ENCODE measurements around the gene C1orf21. TPM values are rescaled to one million over a fixed set of nuclear protein-coding genes. Genes with fewer than 3 reads are reported as not detected.

Gene C1orf21
- total RNA-seq, 2 donors from 2014 or later, result 68.1 to 81.1 TPM

DNA sequence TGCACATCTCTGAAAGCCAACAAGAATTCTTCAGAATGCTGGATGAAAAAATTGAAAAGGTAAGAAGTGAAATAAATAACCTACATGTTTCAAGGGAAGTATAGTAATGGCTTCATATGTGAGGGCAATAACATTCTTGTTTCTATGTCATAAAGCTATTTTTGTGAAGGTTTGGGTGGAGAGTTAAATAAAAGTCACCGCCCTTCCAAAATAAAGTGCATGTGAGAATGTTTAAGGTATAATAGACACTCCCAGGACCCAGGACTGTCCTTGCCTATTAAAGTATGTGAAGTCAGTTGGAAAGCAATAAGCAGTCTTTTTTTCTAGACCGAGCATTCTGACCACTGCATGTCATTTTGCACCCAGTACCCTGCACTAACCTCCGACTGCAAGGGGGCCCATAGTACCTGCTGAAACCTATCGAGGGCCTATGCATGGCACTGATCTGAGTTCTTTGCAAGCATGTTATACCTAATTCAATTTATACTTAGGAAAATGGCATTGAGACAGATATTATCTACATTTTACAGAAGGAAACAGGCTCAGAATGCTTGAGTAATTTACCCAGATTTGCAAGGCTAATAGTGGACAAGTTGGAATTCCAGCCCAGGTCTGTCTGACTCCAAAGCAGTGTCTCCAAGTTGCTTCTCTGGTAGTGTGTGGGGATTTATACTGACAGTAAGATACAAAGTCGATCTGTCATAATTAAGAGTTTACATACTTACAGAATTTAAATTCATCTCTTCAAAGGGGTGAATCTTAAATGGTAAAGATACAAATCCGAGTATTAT is 211.8 kb downstream of the C1orf21 start:
- Histone ChIP-seq H3K9me3 (no peaks in the 10 kb centered on the region), H3K27me3 (no peaks in the 10 kb centered on the region), H3K36me3 (no peaks in the 10 kb centered on the region), H3K27ac (peak overlapping the region; percentile 27), H3K4me3 (no peak overlapping the region), H3K4me1 (peaks cover 6% of the 10 kb centered on the region), H3K9ac (ENCODE audit: low read depth in 2 of 2, low read length in 2 of 2) (no peak overlapping the region)
- intact Hi-C loops (cut with DNase I), result no loop called here
- no peak for DNase-seq
- TF ChIP-seq, protein P1, sequence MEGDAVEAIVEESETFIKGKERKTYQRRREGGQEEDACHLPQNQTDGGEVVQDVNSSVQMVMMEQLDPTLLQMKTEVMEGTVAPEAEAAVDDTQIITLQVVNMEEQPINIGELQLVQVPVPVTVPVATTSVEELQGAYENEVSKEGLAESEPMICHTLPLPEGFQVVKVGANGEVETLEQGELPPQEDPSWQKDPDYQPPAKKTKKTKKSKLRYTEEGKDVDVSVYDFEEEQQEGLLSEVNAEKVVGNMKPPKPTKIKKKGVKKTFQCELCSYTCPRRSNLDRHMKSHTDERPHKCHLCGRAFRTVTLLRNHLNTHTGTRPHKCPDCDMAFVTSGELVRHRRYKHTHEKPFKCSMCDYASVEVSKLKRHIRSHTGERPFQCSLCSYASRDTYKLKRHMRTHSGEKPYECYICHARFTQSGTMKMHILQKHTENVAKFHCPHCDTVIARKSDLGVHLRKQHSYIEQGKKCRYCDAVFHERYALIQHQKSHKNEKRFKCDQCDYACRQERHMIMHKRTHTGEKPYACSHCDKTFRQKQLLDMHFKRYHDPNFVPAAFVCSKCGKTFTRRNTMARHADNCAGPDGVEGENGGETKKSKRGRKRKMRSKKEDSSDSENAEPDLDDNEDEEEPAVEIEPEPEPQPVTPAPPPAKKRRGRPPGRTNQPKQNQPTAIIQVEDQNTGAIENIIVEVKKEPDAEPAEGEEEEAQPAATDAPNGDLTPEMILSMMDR (IDR thresholded peaks at IDR 0.05), result no peak

DNA sequence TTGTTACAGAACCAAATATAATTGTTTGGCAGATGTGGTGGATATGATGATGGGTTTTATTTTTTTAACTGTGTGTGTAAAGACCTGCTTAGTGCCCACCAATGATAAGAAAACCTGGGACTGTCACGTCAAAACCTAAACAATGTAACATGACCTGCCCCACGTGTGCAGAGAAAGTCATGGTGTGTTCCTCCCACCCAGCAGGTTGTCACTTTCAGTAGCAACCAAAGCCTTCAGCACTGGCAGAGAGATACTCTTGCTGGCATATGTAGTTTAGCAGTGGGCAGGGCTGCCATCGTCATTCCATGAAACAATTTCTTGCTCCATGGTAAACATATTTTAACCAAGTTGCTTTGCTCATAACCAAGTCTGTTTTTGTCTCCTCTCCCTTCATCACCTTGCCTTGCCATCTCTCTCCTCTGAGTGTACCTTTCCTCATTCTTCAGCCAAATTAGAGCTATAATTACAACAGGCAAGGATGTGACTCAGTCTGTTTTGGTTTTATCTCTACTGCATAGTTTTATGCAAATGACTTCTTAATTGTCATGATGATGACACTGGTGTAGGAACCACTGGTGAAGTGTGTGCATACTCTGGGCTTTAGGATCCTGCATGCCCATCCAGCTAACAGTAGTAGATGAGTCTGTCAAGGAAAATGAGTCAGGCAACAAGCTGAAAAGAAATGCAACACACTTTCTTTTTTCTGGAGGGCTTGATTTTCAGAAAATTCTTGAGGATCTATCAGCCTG is 217.5 kb downstream of the C1orf21 start:
- Histone ChIP-seq H3K9me3 (no peaks in the 10 kb centered on the region), H3K27me3 (no peaks in the 10 kb centered on the region), H3K4me3 (no peak overlapping the region), H3K4me1 (no peaks in the 10 kb centered on the region), H3K27ac (no peak overlapping the region), H3K9ac (ENCODE audit: low read depth in 2 of 2, low read length in 2 of 2) (no peak overlapping the region), H3K36me3 (no peaks in the 10 kb centered on the region)
- DNase-seq, result no peak
- intact Hi-C loops (cut with DNase I), result no loop called here
- TF ChIP-seq, protein P1 (IDR thresholded peaks at IDR 0.05), result no peak

DNA sequence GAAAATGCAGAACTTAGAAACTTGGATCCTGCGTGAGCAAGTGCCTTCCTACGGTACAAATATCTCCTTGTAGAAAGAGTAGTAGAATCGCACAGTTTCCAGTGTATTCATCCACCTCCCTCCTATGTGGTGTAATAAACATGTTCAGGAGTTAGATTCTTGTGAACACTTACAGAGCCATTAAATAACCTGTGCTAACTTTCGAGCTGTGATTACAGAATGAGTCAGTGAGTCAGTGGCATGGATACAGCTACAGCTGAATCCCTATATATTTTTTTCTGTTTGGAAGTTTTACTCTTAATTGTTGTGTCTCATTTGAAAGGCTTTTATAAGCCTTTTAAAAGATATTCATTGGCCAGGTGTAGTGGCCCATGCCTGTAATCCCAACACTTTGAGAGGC is 219.1 kb downstream of the C1orf21 start:
- no peak overlapping the region for H3K4me3 ChIP-seq
- DNase-seq, result no peak
- H3K4me1 ChIP-seq, result no peaks in the 10 kb centered on the region
- no peak overlapping the region for H3K27ac ChIP-seq
- no peaks in the 10 kb centered on the region for H3K9me3 ChIP-seq
- H3K9ac ChIP-seq (ENCODE audit: low read depth in 2 of 2, low read length in 2 of 2), result no peak overlapping the region
- TF ChIP-seq, protein P1 (IDR thresholded peaks at IDR 0.05), result no peak
- intact Hi-C loops (cut with DNase I), result no loop called here
- no peaks in the 10 kb centered on the region for H3K36me3 ChIP-seq
- H3K27me3 ChIP-seq, result no peaks in the 10 kb centered on the region

DNA sequence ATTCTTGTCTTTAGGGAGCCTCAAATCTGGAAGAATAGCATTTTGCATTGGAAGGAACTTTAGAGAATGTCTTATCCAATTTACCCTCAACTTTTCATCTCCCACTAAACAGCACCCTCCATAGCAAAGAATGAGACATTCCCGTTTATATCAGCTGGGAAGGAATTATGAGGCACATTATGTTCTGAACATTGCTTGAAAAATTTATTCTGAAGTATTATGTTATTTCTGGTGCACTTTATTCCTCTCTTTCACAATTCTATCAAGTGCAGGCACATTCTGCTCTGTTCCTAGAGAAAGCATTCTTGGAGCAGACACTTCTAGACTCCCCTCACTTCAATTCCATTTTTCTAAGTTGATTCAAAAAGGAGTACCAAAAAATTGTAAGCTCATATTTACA is 220.0 kb downstream of the C1orf21 start:
- Histone ChIP-seq H3K36me3 (no peaks in the 10 kb centered on the region), H3K4me1 (no peaks in the 10 kb centered on the region), H3K27me3 (no peaks in the 10 kb centered on the region), H3K27ac (no peak overlapping the region), H3K9me3 (no peaks in the 10 kb centered on the region), H3K9ac (ENCODE audit: low read depth in 2 of 2, low read length in 2 of 2) (no peak overlapping the region), H3K4me3 (no peak overlapping the region)
- TF ChIP-seq, protein P1 (IDR thresholded peaks at IDR 0.05), result no peak
- intact Hi-C loops (cut with DNase I), result no loop called here
- no peak for DNase-seq

DNA sequence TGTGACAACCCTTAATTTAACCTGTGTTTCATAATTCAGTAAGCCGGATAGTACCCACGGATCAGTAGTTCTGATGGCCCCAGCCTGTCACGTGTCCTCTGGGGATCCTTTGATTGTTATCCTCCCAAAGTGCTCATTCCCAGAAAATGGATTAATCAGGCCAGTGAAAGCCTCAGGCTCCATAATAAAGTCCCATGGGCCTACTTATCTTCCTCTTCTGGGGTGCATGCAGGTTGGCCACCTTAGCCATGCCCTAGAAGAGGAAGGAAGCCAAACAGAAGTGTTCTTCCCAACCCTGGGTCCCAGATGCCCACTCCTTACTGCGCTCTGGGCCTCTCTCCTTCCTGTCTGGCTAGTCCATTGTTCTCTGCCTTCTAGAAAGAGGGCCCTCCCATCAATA is 221.8 kb downstream of the C1orf21 start:
- TF ChIP-seq, protein P1 (IDR thresholded peaks at IDR 0.05), result no peak
- Histone ChIP-seq H3K27ac (no peak overlapping the region), H3K4me1 (no peaks in the 10 kb centered on the region), H3K27me3 (no peaks in the 10 kb centered on the region), H3K4me3 (no peak overlapping the region), H3K9ac (ENCODE audit: low read depth in 2 of 2, low read length in 2 of 2) (no peak overlapping the region), H3K9me3 (no peaks in the 10 kb centered on the region), H3K36me3 (no peaks in the 10 kb centered on the region)
- DNase-seq, result no peak
- intact Hi-C loops (cut with DNase I), result no loop called here
